NCI-H2171 (cell line): Measurements from ENCODE around the gene ANKFY1.
"Not testable (repeated sequence)": the region's sequence is repeated elsewhere in the genome, so short reads cannot be mapped to it uniquely, and the experiment has no call there.

Experiments used
- DNase-seq: peaks from one replicate; lab custom pipeline; 2025; lab: John Stamatoyannopoulos, UW

ANKFY1 gene

DNA sequence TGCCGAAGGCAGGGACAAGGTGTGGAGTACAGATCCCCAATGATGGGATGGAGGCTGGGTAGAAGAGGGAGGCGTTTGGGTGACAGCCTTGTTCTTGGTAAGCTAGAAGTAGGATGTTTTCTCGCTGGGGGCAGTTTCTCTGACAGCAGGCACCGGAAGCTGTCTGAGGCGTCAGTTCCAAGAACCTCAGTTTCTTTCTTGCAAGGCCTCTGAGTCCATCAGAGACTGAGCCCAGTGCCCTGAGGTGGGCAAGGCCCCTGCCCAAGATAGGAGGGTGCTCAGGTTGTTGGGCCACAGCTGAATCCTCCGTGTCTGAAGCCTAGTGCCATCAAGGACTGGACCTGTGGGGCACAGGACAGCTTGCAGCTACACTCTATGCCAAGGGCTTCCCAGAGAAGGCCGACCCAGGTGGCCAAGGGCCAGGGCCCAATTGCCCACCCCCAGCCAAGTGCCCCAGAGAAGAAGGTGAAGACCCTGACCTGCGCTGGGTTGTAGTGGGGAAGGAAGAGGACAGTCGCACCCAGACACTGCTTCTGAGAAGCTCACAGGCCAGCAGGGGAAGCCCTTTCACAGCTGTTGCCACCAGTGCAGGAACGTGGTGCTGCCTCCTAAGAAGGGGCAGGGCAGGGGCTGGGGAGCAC, 107.7 kb downstream of the ANKFY1 start:
- DNase-seq: no peak

DNA sequence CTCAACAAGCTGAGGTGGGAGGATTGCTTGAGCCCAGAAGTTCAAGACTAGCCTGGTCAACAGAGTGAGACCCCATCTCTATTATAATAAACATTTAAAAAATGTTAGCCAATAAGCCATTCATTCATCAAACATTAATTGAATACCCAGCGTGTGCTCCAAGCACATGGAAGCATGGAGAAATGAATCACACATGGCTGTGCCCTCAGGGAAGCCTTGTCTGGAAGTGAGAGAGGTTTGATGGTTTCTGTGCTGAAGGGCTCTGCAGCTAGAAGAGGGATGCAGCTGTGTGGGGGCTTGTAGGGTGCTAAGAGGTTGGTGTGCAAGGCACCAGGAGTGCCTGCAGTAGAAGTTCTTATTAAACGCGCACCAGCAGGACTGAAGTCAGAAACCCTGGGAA, 109.6 kb downstream of the ANKFY1 start:
- no peak for DNase-seq

DNA sequence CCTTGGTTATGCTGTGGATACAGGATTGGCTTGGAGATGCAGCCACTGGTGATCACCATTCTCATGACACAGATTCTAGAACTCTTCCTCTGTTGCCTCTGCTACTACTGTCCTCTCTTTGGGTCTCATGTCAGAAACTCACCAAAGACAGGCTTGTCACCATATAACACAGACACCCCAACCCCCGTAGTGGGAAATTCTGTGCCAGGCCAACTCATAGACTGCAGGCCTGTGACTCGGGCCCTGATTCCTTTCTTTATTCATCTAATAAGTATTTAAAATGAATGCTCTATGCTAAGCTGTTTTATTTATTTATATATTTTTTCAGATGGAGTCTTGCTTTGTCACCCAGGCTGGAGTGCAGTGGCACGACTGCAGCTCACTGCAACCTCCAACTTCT, 111.3 kb downstream of the ANKFY1 start:
- DNase-seq: no peak

DNA sequence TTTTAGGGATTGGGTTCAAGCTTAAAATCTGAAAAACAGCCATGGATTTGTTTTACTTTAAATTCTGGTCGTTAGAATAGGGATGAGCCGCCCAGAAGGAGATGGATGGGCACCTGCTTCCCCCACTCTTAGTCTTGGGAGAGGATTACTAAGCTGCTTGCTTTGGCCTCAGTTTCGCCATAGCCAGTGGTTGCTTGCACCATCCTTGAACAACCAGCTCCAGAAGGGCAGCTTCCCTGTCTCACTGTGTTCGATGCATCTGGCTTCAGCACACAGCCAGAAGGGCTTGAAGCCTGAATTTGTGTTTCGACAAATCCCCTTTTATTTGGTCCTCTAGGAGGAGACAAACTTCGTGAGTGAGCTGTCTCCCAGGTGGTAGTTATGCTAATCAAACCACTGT, 113.7 kb downstream of the ANKFY1 start:
- no peak for DNase-seq

DNA sequence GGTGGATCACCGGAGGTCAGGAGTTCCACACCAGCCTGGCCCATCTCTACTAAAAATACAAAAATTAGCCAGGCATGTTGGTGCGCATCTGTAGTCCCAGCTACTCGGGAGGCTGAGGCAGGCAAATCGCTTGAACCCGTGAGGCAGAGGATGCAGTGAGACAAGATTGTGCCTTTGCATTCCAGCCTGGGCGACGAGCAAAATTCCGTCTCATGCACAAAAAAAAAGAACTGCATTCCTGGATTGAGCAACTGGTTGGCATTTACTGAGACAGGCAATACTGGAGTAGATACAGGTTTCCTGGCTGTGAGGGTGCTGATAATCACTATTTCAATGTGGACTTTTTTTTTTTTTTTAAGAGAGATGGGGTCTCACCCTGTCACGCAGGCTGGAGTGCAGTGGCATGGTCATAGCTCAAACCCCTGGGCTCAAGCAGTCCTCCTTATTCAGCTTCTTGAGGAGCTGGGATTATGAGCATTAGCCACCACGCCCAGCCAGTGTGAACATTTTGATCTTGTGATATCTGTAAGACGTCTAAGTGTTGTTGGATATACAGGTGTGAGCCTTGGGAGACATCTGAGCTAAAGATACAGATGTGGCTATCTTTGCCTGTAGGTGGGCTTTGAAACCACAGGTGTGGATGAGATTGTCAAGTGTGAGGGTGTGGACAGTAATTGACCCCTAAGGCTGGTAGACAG, 115.0 kb downstream of the ANKFY1 start:
- DNase-seq: no peak

DNA sequence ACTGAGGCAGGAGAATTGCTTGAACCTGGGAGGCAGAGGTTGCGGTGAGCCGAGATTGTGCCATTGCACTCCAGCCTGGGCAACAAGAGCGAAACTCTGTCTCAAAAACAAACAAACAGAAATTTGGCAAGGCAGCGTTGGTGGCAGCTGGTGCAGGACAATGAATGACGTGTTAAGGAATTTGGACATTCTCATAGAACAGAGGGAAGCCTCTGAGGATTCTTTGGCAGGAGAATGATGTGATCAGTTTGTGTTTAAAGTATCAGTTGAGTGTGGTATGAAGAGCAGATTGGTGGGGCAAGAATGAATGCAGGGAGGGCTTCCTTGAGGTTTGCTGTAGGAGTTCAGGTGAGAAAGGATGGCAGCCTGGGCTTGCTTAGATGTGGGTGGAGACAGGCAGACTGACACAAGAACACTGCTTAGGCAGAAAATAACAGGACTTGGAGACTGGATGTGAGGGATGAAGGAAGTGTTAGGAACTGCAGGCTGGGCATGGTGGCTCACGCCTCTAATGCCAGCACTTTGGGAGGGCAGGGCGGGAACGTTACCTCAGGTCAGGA, 115.9 kb downstream of the ANKFY1 start:
- no peak for DNase-seq

DNA sequence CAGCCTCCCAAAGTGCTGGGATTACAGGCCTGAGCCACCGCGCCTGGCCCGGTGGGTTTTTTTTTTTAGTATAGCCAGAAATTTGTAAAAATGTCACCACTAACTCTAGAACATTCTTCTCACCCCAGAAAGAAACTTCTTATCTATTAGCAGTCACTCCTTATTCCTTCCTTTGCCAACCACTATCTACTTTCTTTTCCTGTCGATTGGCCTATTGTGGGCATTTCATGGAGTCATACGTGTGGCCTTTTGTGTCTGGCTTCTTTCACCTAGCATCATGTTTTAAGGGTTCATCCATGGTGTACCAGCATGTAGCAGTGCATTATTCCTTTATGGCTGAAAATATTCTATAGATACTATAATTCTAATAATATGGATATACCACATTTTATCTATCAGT, 117.1 kb downstream of the ANKFY1 start:
- DNase-seq: no peak

DNA sequence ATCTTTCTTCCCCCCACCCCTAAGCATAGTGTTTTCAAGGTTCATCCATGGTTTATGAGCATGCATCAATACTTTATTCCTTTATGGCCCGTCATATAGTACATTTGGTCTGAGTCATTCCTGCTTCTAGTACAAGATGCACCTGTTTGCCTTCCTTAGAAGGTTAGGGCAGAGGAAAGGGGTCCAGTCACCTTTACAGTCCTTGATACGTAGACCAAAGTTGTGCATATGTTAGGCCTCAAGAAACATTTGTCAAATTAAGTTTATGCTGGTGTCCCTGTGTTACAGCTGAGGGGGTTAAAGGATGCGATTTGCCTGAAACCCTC, 119.4 kb downstream of the ANKFY1 start:
- no peak for DNase-seq

DNA sequence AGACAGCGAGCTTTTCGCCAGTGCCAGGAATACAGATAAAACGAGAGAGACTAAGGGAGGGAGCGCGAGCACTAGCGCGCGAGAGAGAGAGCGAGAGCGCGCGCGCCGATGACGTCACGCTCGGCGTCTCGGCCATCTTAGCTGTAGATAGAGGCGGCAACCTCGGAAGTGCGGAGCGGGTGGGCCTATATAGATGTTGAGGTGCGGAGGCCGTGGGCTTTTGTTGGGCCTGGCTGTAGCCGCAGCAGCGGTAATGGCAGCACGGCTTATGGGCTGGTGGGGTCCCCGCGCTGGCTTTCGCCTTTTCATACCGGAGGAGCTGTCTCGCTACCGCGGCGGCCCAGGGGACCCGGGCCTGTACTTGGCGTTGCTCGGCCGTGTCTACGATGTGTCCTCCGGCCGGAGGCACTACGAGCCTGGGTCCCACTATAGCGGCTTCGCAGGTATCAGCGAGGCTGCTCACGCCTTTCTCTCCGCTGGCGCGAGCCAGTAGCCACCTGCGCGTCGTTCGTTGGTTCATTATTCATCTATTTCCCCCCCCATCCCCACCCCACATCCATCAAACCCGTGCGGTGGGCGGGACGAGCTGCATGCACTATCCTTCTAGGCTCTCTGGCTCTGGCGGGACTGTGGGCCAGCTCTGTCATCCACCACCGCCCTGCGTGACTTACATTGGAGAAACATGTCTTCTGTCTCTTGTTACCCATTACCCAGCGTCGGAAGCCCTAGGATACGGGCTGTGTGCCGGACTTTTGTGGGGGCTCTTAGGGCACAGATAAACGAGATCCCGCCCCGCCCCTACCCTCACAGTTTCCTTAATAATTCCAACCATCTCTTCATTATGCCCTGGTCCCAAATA, 120.0 kb downstream of the ANKFY1 start:
- peak; percentile 88 for DNase-seq

DNA sequence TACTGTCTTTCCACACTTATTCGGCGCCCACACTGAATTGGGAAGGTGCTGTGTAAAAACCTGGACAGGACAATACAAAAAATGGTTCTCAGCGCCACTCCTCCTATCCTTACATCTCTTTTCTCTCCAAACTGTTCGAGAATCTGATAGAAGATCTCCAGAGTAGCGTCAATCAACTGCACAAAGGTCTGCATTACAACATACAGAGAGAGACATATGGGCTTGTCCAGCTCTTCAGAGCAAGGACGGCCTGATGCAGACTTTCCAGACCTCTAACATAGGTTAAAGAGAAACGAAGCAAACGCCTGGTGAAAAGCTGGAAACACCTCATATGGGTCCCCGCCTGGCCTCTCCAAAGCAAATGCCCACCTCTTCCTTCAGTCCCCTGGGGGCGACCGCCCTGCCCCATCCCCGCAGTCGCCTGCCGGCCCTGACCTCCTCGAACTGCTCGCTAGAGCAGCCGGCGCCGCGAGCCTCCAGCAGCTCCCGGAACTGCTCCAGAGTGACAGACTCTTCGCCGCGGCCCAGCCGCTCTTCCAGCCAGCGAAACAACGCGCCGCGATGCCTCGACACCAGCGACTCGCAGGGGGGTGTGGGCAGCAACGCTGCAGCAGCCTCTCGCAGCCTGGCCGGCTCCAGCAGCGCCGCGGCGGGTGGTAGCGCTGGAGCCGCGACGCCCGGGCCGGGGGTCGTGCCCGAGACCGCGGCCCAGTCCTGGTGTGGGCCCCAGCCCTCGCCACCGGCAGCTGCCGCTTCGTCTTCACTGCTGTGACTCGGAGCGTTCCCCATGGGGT, 121.5 kb downstream of the ANKFY1 start:
- DNase-seq: peak; percentile 19

DNA sequence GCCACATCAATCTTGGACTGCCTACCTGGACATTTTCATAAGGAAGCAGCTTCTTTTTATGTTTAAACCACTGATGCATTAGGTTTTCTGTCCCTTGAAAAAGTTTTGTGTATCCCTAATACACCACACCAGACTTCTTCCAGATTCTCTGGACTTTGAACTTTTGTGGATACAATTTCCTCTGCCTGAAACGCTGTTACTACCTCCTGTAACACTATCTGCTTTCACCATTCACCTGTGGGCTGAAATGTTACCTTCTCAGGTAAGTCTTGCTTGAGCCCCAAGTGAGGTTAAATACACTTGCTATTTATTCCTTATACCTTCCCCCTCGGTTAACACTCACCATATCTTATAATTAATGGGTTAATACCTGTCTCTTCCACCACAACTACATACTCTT, 123.7 kb downstream of the ANKFY1 start:
- DNase-seq: no peak

DNA sequence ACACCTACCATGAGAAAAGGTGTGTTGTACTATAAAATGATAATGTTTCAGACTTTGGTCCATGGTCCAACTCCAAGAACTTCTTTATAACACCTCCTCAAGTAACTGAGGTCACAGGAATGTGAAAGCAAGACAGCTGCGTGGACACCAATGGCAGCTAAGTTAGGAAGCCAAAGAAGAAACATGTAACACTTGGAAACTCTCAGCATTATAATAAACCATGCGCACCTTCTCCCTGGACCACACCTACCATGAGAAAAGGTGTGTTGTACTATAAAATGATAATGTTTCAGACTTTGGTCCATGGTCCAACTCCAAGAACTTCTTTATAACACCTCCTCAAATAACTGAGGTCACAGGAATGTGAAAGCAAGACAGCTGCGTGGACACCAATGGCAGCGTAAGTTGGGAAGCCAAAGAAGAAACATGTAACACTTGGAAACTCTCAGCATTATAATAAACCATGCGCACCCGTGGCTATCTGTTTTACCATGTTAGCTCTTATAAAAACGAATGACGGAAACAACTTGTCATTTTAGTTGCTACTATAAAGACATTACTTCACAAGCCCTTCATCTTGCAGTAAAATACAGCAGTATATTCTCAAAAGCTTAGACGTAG, 124.8 kb downstream of the ANKFY1 start:
- DNase-seq: not testable (repeated sequence)

DNA sequence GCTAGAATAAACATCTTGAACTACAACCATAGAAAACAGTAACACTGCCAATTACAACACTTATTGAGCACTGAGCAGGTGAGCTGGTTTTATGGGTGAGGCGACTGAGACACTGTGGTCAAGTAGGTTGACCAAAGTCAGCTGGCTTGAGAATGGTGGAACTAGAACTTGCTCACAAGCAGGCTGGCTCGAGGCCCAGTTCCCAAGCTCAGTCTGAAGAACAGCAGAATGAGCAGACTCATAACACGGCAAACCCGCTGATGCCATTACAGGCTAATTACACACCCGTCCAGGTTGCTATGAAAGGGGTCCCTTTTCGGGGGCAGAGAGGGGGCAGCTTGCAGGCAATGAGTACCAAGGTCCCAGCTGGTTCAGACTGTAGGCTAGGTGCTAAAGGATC, 127.4 kb downstream of the ANKFY1 start:
- DNase-seq: no peak

DNA sequence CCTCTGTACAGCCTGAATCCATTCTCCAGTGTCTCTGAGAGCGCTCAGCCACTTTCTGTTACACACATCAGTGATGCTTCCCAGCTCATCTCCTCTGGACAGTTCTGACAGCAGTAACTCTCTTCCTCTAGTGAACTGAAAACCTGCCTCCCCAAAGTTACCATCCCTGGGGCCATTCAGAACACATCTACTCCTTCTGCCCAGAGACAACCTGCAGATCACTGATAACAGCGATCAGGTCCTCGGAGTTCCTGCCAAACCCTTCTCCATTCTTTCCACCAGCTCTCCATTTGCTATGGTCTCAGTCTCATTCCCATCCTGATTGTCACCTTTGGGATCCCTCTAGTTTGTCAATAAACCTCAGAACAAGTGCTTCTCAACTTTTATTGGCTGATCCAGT, 128.3 kb downstream of the ANKFY1 start:
- DNase-seq: no peak

DNA sequence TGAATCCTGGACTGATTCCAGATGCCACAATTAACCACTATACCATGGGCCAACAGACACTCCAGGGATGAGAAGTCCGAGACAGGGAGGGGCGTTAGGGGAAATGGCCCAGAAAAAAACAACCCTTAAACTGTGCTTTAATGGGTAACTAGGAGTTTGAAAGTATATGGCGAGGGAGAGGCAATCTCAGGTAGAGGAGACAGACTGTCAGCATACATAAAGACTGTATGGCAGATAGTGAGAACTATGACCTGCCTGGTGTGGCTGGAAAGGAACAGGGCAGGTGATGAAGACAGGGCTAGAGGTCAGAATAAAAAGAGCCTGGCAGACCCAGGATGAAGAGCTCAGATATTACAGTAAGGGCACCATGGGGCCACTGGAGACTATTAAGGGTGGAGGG, 129.1 kb downstream of the ANKFY1 start:
- DNase-seq: no peak

DNA sequence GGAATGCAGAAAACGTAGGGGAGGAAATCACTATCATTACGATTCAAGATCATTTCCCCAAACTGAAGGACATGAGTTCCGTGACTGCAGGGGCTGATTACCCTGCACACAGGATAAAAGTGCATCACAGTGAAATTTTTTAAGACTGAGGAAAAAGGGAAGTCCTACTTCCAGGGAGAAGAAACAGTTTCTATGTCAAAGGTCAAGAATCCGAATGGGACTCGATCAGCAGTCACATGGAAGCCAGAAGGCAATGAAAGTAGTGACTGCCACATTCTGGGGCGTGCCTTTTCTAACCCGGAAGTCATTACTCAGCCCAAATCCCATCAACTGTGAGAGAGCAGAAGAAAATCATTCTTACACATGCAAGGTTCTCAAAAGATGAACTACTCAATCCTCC, 133.1 kb downstream of the ANKFY1 start:
- DNase-seq: no peak

DNA sequence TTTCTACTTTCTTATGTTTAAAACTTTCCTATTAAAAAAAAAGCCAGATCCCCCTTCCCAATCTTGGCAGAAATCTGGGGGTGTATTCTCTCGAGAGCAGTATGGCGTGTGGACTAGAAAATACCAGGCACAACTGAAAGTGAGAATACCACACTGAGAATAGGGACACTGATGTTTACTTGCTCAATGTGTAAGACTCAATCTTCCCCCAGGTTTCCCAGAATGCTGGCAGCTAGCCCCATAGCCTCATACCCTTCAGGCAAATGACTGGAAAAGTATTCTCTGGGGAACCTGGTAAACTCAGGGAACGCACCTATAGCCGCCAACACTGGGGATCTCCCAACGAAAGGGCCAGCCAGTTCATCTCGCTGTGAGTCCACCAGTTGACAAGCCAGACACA, 136.2 kb downstream of the ANKFY1 start:
- no peak for DNase-seq

DNA sequence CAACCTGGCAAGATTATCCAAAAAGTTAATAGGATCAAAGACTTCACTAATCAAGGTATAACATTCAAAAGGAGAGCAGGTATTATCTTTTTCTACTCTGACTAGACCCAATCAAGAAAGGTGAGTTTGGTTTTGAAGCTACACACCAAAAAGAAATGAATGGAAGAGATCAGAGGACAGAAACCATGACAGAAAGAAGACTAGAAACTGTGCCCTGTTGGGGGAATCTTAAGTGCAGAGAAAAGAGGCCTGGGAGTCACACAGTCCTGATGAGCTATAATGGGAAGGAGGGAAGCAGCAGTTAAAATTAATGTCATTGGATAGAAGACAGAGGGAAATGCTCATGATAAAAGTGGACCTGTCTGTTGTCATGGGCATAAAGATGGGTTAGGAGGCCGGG, 138.2 kb downstream of the ANKFY1 start:
- no peak for DNase-seq

DNA sequence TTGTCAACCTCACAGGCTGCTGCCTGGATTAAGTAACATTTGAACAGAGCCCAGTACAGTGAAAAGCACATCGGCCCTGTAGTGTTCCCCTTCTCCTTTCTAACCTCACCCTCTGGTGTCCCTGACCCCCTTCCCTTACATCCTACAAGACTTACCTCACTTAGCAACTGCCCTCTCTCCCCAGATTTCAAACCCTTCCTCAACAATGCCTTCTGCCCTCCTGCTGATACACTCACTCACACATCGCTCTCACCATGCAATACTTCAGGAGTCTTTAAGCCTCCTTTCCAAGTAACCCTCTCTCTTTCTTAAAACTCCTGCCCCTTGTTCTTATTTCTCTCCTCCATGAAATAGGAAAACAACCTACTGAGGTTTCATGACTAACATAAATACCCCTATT, 138.8 kb downstream of the ANKFY1 start:
- no peak for DNase-seq

DNA sequence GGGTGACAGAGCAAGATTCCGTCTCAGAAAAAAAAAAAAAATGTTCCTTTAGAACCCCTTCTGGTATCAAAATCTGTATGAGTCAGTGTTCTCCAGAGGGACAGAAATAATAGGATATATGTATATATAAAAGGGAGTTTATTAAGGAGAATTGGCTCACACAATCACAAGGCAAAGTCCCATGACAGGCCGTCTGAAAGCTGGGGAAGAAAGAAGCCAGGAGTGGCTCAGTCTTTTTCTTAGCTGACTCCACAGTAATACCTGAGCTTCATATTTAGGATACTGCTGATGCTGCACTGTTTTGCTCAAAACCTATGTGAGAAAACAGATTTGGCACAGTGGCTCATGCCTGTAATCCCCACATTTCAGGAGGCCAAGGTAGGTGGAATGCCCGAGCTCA, 143.4 kb downstream of the ANKFY1 start:
- DNase-seq: no peak

DNA sequence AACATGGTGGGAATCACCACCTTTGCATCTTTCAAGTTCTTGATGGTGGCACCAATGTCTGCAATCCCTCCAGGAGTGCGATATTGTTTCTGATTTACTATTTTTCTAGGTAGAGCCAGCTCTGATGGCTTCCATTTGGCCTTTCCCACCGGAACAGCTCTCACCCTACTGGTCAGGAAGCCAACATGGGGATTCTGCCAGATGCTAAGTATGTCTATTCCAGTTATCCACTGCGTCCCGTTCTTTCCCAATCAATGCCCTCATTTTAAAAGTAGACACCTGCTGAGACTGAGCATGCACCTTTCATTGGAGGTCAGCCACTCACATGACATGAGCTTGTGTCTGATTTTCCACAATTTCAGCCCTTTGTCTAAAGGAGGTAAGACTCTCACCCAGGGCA, 144.5 kb downstream of the ANKFY1 start:
- DNase-seq: no peak
